Kidney (tissue), 14 donors: ENCODE results near the gene LHFPL3. TPM values are rescaled to one million over a fixed set of nuclear protein-coding genes. Genes with fewer than 3 reads are reported as not detected.

Experiments
- DNase-seq, 5 donors: peaks; one replicate each; pipeline ENCODE4 v3.0.0-alpha.2; 2013 to 2020
- FAIRE-seq: peaks from 2 replicates; lab custom pipeline; 2012; peaks lifted over from hg19 to GRCh38; lab: Jason Lieb, UNC
- H3K27ac ChIP-seq, 2 donors: one replicate each; pipeline ENCODE4 v1.7.0; 2013; ENCODE audit warnings: low read depth in 2 of 2, low read length in 2 of 2, inconsistent platforms in 1 of 2
- H3K27me3 ChIP-seq: one replicate; pipeline ENCODE4 v1.7.1; 2013; ENCODE audit warnings: low read length, inconsistent platforms; ENCODE audit not compliant: control insufficient read depth, insufficient read depth
- H3K36me3 ChIP-seq, 3 donors: one replicate each; pipeline versions ENCODE4 v1.7.0 to v1.7.1; 2013; ENCODE audit warnings: low read length in 3 of 3, control low read depth in 1 of 3, inconsistent platforms in 1 of 3; ENCODE audit not compliant: insufficient read depth in 3 of 3, control insufficient read depth in 2 of 3
- H3K4me1 ChIP-seq, 3 donors: one replicate each; pipeline versions ENCODE4 v1.7.0 to v1.7.1; 2013; ENCODE audit warnings: low read length in 3 of 3, inconsistent platforms in 1 of 3, low read depth in 1 of 3; ENCODE audit not compliant: control insufficient read depth in 2 of 3, insufficient read depth in 2 of 3
- H3K4me3 ChIP-seq, 3 donors: one replicate each; pipeline versions ENCODE4 v1.7.0 to v1.8.1; 2013; ENCODE audit warnings: low read length in 3 of 3, control low read depth in 1 of 3, inconsistent platforms in 1 of 3
- H3K9ac ChIP-seq, 3 donors: one replicate each; pipeline versions ENCODE4 v1.7.0 to v1.7.1; 2013; ENCODE audit warnings: low read length in 3 of 3, control low read depth in 1 of 3, inconsistent platforms in 1 of 3
- H3K9me3 ChIP-seq, 3 donors: one replicate each; pipeline versions ENCODE4 v1.7.0 to v1.7.1; 2013; ENCODE audit warnings: low read length in 3 of 3, control low read depth in 1 of 3, inconsistent platforms in 1 of 3; ENCODE audit not compliant: control insufficient read depth in 2 of 3, insufficient read depth in 1 of 3
- CTCF ChIP-seq: IDR thresholded peaks from 3 replicates; pipeline ENCODE4 v1.5.1; 2012; ENCODE audit warnings: mild to moderate bottlenecking, moderate library complexity, borderline replicate concordance; ENCODE audit not compliant: insufficient read depth; ENCODE audit errors: extremely low read depth
- intact Hi-C: fragments of 100-400 bp; cut with DNase I; formaldehyde crosslinking; loops from one replicate; pipeline ENCODE4 v1.11.1; 2022
- polyA plus RNA-seq: library from polyadenylated mRNA; stranded (reverse); fragments of 350-450 nt; fragmentation: Illumina TruSeq; extraction: RNeasy Lipid Tissue Mini Kit (QIAGEN cat#74804); gene quantifications from one replicate; pipeline ENCODE4 v1.2.3, GENCODE V29; 2014; ENCODE audit warnings: low read depth, low replicate concordance; ENCODE audit not compliant: insufficient read depth
- total RNA-seq: library from RNA; stranded (reverse); fragmentation: NEBNext Ultra II Directional; extraction: Animal tissue kit (Norgen Biotek cat#: 25700); gene quantifications from one replicate; pipeline ENCODE4 v1.2.1, GENCODE V29; 2021
- donor health status: control.
- donor health status: control.
- donor health status: control.
- donor health status: control.
- donor health status: control.
- donor health status: DM: yes; HTN: yes; CAD: no.
- donor health status: Normal renal cell carcinoma (clear cell type).

LHFPL3 gene
- total and polyA plus RNA-seq, 2 donors from 2014 or later: not detected

GRCh38 chr7:104772405-104773345, 444.3 kb downstream of the LHFPL3 start:
- Histone ChIP-seq H3K27ac (no peak overlapping the region), H3K4me1 (no peaks in the 10 kb centered on the region), H3K27me3 (no peaks in the 10 kb centered on the region), H3K9me3 (no peaks in the 10 kb centered on the region), H3K4me3 (no peak overlapping the region), H3K36me3 (no peaks in the 10 kb centered on the region), H3K9ac (no peak overlapping the region)
- DNase-seq: no peak
- no peak for FAIRE-seq
- no peak for TF ChIP-seq CTCF
- intact Hi-C loops: no loop called here

- H3K9ac ChIP-seq: no peak overlapping the region
- no peak overlapping the region for H3K4me3 ChIP-seq
- no peak for TF ChIP-seq CTCF
- DNase-seq (no peak), FAIRE-seq (no peak)
- no peaks in the 10 kb centered on the region for H3K4me1 ChIP-seq
- no peaks in the 10 kb centered on the region for H3K9me3 ChIP-seq
- H3K36me3 ChIP-seq: no peaks in the 10 kb centered on the region
- intact Hi-C loops: no loop called here
- H3K27ac ChIP-seq: no peak overlapping the region
- H3K27me3 ChIP-seq: no peaks in the 10 kb centered on the region
Observed at GRCh38 chr7:104773796-104774195, 445.4 kb downstream of the LHFPL3 start.

GRCh38 chr7:104775531-104775930, 447.1 kb downstream of the LHFPL3 start:
- H3K4me3 ChIP-seq: no peak overlapping the region
- no peaks in the 10 kb centered on the region for H3K36me3 ChIP-seq
- H3K9ac ChIP-seq: no peak overlapping the region
- intact Hi-C loops: no loop called here
- FAIRE-seq (no peak), DNase-seq (no peak)
- H3K27ac ChIP-seq: no peak overlapping the region
- H3K27me3 ChIP-seq: no peaks in the 10 kb centered on the region
- H3K9me3 ChIP-seq: no peaks in the 10 kb centered on the region
- no peaks in the 10 kb centered on the region for H3K4me1 ChIP-seq
- TF ChIP-seq CTCF: no peak
